HG03108 (cell line): ENCODE data around the gene CCDC85C.

Experiments used
- ATAC-seq: cut with Tn5 transposase; IDR thresholded peaks from one replicate; pipeline ENCODE4 v1.9.1; 2021; ENCODE audit warnings: moderate library complexity; ENCODE audit not compliant: unreplicated experiment

The CCDC85C gene

DNA sequence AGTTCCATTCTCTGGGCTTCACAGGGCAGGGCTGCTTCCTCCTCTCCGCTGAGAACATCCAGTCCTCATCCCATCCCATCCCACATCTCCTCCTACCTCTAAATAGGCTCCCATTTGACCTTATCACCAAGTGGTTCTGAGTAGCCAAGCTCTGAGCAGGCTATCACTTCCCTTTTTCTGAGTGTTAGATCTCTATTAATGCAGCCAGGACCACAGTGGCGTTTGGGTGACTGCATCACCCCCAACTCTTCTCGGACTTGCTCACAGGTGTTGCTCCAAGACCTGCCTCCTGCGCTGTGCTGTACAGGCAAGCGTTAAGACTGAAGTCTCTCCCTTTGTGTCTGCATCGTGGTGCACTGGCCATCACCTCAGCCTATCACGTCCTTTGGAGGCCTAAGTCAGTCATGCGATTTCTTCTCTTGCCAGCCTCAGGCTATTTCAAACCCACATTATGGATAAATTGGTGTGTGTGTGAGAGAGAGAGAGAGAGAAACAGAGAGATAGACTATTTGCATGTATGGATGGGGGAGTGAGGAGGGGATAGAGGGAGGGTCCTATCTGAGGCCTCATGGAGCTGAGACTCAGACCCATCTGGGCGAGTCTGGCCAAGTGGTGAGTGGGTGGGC, 28.5 kb upstream of the CCDC85C start:
- no peak for ATAC-seq

DNA sequence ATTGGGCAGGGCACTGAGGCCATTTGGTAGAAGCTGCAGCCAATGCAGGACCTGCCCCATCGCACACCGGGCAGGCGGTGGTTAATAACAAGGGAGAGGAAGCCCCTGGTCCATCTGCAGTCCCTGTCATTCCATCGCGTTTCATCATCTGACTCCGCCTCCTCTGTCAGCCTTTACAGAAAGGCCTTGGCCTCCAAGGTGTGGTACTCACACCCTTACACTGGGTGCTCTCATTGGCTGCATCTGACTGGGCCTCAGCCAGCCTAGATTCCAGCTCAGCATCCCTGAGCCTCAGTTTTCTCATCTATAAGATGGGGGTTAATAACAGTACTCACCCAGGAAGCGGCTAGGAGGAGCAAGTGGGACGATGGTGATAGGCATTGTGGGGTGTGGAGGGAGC, 26.2 kb upstream of the CCDC85C start:
- ATAC-seq, result no peak

DNA sequence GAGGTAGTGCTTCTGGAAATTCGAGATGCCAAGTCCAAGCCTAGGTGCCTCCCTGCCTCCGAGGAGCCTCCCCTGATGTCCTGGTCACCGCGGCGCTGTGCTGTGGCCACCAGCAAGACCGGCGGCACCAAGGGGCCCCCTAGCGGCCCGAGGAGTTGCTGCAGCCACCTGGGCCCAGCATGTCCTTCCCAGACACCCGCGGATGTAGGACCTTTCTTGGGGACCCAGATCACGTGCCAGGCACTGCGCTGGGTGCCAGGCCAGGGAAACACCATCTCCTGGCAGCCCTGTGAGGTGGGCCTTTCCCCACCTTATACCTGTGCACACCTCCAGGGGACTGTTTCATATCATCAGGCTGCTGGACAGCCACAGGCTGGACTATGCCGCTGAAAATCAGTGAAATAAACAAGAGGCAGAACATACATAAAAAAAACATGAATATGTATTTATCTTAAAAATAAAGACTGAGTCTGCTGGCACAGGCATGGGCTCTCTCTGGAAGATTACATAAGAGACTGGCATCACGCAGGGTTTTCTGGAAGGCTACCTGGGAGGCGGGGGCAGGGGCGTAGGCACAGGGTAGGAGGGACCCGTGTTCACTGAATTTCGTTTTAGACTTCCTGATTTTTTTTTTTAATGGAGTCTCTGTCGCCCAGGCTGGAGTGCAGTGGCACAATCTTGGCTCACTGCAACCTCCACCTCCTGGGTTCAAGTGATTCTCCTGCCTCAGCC, 25.0 kb upstream of the CCDC85C start:
- no peak for ATAC-seq

DNA sequence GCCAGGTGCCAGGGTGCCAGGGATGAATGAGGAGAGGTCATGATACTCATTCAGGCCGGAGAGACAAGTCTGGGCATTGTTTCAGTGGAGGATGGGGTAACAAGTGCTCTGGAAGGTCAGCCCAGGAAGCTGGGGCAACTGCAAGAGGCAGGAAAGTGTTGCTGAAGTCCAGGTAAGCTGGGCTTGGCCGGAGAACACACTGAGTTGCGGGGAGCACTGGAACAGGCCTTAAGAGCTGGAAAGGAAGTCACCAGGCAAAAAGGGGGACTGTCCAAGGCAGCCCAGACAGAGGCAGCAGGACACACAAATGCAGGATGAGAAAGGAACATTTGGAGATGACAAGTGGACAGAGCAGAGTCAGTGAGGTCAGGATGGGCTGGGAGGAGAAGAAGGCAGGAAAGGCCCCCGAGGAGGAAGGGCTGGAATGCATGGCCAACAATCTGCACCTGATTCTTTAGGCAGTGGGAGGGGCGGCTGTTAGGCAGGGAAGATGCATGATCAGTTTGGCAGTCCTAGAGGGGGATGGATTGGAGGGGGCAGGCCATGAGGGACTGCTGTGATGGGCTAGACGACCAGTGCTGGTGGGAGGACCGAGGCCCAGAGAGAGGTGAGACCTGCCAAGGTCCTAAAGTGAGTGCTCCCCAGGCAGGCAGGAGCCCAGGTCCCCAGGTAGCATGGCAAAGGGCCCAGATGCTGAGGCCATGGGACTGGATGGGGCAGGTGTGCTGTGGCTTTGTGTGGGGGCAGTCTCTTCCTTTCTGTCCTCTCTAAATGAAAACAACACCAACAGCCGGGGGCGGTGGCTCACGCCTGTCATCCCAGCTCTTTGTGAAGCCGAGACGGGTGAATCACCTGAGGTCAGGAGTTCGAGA, 23.7 kb upstream of the CCDC85C start:
- ATAC-seq, result no peak

DNA sequence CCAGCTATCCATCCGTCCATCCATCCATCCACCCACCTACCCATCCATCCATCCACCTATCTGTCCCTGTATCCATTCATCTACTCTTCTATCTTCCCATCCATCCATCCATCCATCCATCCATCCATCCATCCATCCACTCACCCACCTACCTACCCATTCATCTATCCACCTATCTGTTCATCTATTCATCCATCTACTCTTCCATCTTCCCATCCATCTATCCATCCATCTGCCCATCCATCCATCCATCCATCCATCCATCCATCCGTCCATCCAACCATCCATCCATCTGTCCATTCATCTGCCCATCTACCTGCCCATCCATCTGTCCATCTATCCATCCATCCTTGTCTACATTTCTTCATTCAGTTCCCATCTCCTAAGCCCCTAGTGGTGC, 23.1 kb upstream of the CCDC85C start:
- no peak for ATAC-seq

DNA sequence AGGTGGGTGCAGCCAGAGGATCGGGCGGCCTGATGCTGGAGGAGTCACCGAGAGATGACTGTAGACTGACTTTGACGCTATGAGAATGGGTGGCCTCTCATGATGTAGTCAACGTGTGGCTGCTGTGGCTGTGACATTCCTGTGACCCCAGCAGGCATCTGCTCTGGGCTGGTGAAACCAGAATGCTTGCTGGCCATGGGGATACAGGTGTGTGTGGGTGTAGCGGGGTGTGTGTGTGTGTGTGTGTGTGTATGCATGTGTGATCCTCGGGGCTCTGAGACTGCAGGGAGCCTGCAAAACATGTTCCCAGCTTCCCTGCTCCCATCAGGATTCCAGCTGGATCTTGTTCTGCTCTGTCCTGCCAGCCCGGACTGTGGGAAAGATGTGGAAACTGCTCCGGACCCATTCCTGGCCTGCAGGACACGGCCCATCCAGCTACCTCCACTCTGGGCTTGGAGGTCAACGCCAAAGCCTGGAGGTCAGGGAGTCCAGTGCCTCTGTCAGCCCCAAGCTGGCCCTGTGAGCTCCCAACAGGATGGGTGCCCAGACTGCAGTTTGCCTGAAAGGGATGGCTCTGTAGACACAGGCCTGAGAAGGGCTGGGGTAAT, 22.1 kb upstream of the CCDC85C start:
- no peak for ATAC-seq

DNA sequence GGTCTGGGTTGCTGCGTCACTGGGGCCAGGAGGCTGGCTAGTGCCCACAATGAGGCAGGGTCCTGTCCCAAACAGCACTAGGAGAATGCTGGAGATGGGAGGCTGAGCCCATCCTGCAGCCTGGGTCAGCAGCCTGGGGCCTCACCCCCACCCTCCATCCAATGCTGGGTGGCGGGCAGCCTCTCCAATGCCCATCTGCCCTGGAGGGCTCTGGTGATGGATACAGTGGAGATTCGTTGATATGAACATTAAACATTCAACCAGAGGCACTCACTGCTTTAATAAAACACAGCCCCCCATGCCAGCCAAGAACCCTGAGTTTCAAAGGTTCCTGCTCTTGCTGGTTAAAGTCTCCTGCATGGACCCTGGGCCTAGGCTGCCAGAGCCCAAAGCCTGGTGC, 21.5 kb upstream of the CCDC85C start:
- no peak for ATAC-seq

DNA sequence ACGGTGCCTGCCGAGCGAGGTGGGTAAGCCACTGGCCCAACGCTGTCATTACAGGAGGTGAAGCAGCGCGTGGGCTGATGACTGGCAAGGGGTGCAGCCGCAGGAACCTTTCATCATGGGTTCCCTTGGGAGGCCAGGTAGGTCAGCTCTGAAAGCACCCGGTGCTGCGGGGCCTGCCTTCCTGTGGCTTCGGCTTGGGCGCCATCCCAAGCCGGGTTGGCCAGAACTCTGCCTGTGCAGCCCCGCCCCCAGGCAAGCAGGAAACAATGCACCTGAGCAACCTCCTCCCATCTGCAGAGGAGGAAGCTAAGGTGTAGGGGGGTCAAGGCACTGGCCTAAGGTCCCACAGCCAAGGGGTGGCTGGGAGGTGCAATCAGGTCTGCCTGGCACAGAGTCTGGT, 21.0 kb upstream of the CCDC85C start:
- ATAC-seq, result no peak

DNA sequence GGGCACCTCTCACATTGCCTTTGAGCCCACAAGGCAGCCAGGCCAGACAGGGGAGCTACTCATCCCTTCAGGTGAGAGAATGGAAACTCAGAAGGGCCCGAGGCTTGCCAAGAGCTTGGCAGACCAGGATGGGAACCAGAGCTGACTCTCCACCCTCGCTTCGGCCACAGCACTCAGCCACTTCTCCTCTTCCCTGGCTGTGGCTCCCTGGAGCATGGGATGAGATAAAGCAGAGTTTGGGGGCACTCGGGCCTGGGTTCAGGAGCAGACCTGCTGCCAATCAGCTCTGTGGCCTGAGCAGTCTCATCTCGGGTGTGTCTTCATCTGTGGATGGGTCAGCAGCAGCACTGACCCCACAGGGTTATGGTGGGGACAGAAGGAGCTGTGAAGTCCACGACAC, 20.0 kb upstream of the CCDC85C start:
- ATAC-seq, result no peak

DNA sequence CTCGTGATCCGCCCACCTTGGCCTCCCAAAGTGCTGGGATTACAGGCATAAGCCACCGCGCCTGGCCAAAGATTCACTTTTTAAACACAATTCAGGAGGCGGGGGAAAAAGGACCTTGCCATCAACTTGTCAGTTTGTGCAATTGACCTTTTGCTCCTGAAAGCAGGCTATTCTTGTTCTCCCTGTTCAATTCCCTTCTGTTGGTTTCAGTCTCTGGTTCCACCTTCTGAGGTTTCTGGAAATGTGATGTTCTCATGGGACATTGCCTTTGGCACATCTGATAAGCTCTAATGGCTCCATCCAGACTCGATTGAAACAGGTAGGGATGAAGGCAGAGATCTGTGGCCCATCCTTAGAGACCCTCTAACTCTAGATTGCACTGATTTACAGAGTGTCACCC, 17.9 kb upstream of the CCDC85C start:
- no peak for ATAC-seq

DNA sequence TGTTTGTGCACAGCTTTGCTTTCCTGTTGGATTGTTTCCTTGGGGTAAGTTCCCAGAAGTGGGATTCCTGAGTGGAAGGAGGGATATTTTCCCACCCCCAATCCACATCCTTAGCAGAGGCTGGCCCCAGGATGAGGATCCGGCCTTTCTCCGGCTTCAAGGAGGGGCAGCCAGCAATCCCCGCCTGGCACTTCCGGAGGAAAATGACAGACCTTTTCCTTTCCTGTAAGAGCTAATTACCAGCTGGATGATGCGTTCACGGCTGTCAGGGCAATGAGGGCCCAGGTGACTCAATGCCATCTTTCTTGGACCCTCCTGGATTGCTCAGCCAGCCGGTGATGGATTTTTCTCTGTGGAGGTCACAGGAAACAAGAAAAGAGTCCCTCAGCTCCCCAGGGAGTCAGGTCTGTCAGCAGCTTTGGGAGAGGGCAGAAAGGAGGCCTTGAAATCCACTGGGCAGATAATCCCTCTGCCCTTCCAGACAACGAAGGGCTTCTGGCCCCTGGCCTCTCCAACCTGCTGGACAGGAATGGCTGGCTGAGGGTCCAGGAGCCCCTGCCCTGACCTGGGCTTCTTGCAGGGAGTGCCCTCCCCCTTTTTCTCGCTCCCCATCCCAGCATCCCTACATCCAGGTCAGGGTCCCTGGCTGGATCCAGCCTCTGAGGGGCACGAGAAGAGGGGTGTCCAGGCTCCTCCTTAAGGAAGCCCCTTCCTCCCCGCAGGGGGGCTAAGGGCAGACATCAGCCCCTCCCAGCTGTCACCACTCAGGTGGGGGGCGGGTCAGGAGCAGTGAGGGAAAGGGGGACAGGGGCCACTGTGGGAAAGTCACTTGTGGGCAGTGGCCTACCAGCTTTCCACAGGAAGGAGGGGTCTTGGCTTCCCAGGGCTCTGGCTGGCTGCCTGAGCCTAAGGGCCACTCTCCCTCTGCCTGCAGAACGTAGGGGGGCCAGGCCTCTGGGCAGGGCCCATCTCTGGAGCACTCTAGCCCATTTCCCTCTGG, 16.1 kb upstream of the CCDC85C start:
- no peak for ATAC-seq

DNA sequence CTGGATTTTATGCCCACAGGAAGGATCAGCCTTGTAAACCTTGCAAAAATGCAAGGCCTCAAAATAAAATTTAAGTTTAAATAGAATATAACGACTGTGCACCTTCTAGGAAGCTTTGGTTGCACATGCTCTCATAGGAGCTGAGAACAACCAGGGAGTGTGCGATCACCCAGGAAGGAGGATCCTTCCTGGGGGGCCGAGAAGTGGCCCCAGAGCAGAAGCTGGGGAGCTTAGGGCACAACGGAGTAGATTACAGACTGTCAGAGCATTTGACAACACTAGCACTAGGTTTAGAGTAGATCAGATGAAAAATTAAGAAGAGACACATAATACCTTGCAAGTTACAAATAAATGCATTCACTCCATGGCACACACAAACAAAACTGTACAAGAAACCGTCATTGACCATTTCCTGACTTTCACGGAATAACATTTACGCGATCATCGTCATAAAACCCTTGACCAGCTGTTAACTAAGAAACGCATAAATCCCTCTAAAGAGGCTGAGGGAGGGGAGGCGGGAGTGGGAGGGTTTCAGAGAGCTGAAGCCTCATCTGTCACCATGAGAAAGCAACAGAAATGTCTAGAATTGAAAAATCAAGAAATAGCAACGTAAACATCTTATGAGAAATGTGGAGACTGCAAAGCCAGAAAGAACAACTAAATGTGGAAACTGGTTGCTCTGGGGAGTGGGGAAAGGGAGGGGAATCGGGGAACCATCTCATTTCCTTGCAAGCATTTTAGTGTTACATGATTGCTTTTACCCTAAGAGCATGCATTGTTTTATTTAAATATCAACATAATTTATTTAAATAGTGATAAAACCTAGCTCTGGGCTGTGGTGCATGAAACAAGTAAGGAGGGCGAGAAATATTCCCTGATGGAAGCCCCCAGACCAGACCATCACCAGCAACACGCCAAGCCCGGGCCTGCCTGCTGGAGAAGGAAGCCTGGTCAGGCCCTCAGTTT, 13.1 kb upstream of the CCDC85C start:
- ATAC-seq, result no peak

DNA sequence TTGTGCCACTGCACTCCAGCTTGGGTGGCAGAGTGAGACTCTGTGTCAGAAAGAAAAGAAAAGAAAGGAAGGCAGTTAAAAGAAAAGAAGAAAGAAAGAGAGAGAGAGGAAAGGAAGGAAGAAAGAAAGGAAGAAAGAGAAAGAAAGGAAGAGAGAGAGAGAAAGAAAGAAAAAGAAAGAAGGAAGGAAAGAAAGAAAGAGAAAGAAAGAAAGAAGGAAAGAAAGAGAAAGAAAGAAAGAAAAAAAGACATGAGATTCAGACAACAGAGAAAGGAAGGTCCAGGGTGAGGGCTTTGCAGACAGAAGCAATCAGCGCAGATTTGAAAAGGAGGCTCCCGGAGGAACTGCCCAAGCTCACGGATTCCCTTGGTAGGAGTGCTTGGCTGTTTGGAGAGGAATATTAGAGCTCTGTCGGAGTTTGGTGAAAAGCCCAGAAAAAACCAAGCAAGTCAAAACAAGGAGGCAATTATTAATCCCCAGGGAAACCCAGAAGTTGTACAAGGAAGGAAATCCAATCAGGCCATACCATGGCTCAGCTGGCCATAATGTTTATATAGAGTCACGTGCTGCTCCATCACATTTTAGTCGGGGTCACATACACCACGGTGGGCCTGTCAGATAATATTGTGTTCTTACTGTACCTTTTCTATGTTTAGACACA, 11.6 kb upstream of the CCDC85C start:
- no peak for ATAC-seq

DNA sequence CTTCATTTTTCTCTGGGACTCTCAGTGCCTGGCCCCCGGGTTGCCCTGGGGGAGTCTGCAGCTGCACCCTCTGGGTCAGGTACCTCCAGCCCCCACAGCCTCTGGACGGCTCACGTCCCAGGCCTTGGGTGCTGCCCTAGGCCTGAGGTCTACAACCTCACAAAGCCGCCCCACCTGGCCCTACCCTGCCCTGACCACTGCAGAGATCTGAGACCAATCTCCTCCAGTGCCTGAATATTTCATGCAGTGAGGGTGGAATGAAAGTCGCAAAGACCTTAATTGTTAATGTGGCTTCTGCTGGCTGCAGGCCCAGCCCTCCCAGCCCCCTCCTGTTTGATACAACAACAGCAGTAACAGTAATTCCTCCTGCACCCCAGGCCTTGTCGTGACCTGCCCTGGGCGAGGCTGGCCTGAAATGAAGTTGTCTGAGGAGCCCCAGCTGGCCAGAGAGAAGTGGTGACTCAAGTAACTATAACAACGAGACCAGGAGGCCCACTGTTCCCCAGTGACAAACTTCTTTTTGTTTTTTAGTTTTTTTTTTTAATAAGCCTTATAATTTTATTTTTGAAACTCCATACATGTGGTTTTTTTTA, 8.8 kb upstream of the CCDC85C start:
- ATAC-seq, result no peak

DNA sequence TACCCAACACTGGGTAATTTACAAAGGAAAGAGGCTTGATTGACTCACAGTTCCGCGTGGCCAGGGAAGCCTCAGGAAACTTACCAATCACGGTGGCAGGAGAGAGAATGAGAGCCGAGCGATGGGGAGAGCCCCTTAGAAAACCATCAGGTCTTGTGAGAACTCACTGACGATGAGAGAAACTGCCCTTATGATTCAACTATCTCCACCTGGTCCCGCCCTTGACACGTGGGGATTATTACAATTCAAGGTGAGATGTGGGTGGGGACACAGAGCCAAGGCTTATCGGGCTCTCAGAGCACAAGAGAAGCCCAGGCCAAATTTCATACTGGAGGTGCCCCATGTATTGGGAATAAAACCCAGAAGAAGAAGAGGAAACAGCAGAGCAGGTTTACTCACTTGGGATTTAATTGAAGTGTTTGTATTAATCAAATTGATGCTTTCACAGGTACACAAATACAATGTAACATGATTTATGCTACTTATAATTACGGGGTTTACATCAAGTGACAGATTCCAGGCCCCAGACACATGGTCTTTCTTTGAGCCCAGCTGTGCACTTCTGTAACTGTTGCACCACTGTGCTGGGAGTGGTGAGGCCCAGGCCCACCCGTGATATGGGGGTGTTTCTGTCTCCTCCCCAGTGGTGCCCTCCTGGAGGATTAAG, 8.2 kb upstream of the CCDC85C start:
- ATAC-seq, result no peak

DNA sequence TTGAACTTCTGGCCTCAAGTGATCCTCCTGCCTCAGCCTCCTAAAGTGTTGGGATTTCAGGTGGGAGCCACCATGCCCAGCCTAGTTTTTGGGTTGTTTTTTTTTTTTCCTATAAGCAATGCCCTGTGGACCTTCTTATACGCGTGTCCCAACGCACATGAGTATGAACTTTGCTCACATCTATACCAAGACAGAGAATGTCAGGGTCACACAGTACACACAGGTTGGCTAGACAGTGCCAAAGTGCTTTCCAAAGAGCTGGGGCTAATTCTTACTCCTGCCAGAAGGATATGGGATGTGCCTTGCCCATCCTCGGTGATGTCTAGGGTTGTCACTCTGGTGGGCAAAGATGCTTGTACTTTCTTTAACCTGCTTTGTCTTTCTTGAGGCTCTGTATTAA, 7.6 kb upstream of the CCDC85C start:
- no peak for ATAC-seq

DNA sequence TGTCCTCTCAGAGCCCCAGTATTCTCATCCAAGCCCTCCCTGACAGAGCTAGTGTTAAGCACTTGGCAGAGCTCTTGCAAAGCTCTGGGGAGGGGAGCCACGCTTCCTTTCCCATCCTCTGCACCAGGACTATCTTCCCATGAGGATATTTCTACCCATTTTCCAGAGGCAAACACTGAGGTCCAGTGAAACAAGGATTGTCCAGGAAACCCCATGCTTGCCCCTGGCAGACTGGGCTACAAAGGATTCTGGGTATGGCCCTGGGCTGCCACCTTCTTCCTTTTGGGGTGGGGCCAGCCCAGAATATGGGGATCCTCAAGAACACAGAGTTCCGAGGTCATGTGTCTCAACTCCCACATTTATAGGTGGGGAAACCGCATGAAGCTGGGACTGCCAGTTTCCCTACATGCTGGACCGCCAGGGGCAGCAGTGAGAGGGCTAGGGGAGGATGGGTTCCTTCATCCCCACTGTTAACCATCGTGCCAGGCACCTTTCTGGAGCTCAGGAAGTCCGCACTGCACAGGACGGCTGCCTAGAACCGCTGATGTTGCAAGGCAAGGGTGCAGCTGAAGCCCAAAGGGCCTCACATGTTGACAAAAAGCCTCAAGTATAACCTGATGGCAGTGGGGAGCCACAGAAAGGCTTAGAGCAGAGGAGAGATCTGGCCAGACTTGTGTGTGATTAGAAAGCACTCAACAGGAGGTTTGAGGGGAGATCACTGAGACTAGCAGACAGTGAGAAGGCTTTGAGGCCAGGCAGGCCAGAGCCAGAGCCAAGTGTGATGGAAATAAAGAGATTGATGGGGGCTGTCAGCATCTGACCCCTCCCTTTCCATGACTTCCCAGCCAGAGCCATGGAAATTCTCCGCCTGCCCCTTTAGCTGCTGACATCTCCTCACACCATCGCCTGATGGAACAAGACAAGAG, 5.5 kb upstream of the CCDC85C start:
- ATAC-seq, result no peak
